Brain pericyte (primary cell): ENCODE results near the gene CIDEB.

Experiments used
- DNase-seq: peaks from one replicate; pipeline ENCODE4 v3.0.0-alpha.2; 2012; ENCODE audit warnings: low read depth, low spot score

CIDEB gene

DNA sequence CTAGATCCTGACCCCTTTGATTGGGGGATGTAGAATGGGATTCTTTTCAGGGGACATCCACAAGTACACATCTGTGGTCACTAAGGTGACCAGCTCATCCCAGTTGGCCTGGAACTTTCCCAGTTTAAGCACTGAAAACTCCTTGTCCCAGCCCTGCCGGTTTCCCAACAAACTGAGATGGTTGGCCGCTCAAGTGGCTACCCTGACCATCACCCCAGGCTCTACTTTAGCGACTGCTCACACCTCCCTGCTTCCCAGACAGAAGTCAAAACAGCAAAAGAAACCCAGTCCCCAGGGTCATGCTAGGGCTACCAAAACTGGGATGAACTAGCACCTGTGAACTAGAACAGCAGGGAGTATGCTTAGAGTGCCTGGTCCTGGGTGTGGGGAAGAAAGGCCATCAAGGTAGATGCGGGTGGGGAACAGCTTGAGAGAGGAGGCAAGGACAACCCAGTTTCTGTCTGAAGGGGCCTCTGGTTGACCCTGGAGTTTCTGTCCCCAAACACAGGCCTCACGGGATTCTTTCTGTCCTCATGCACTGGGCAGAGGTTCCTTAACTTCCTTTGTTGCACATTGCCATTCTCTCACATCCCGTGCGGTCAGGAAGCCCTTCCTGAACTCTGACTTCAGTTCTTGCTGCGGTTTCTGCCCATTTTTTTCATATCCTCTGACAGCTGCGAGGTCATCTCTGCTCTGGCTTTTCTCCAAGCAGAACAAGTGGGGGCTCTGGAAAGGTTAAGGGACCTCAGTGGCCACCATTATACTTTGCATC, 5.1 kb upstream of the CIDEB start:
- DNase-seq: no peak

DNA sequence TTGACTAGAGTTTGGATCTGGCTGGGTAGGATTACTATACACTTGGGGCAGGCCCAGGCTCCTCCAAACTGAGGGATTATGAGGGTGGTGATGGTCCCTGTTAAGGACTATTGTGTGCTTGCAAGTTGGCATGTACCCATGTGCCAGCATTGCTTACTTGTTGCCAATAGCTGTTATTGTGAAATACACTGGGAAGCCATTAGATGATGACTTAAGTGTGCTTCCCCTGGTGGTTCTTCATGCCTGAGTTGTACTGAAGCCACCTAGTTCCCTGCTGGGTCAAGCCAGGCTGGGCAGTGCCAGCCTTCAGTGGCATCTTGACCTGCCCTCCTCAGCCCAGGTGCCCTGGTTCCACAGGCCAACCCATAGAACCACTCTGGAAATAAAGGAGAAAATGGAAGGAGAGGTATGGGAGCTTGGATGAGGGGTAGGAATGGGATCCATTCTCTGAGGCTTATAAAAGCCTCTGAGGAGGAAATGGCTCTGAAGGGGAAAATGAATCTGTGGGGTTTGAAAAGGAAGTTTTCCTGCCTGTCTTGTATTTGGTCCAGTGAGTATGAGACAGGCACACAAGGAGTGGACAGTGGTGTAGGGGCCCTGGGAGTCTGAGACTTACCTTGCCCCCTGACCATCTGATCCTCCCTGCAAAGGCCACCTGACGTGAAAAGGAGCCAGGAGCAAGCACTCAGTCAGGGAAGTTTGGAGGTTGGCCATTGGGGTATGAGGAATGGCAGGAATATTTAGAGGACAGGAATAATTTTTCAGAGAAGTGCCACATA, 4.2 kb upstream of the CIDEB start:
- no peak for DNase-seq

DNA sequence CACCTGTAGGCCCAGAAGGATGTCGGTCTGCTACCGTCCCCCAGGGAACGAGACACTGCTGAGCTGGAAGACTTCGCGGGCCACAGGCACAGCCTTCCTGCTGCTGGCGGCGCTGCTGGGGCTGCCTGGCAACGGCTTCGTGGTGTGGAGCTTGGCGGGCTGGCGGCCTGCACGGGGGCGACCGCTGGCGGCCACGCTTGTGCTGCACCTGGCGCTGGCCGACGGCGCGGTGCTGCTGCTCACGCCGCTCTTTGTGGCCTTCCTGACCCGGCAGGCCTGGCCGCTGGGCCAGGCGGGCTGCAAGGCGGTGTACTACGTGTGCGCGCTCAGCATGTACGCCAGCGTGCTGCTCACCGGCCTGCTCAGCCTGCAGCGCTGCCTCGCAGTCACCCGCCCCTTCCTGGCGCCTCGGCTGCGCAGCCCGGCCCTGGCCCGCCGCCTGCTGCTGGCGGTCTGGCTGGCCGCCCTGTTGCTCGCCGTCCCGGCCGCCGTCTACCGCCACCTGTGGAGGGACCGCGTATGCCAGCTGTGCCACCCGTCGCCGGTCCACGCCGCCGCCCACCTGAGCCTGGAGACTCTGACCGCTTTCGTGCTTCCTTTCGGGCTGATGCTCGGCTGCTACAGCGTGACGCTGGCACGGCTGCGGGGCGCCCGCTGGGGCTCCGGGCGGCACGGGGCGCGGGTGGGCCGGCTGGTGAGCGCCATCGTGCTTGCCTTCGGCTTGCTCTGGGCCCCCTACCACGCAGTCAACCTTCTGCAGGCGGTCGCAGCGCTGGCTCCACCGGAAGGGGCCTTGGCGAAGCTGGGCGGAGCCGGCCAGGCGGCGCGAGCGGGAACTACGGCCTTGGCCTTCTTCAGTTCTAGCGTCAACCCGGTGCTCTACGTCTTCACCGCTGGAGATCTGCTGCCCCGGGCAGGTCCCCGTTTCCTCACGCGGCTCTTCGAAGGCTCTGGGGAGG, 3.1 kb upstream of the CIDEB start, which contains the start of gene LTB4R:
TSS of gene LTB4R (plus strand) at position 857 of the 959 bp plus-strand sequence. CDS start 4,150 bp downstream, outside the sequence.
- no peak for DNase-seq

- DNase-seq: no peak
Observed at GRCh38 chr14:24310265-24310645, 2.5 kb upstream of the CIDEB start.

GRCh38 chr14:24309538-24310264, 1.9 kb upstream of the CIDEB start, which contains the start of gene LTB4R2:
Gene LTB4R2 (plus strand): TSS chr14:24310140. CDS start chr14:24310665, 525 bp downstream.
- no peak for DNase-seq

DNA sequence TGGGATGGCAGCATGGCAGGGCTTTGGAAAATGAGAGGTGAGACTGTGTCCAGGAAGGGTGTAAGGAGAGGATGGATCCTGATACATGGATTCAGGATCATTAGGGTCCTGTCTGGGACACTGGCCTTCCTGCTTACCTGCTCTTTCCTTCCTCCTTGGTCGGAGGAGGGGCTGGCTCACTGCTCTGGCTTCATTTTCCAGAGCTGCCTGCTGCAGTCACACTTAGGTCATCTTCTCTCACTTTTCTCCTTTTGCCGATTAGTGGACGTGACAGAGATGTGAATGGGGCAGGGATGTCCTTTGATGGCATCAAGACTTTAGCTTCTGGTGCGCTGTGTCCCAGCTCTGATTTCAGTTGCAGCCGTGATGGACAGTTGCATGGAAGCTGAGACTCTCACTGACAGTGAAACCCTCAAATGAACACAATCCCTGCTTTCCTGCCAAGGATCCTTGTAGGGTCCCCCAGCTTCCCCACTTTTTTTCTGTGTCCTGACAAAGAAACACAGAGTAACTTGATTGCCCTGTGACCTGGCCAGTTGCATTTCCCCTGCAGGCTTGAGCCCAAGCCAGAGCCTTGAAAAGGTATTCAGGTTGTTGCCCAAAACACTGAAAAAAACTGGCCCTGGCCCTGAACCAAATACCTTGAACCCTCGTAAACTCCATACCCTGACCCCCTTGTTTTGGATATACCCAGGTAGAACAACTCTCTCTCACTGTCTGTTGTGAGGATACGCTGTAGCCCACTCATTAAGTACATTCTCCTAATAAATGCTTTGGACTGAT, 756 bp upstream of the CIDEB start:
- no peak for DNase-seq

DNA sequence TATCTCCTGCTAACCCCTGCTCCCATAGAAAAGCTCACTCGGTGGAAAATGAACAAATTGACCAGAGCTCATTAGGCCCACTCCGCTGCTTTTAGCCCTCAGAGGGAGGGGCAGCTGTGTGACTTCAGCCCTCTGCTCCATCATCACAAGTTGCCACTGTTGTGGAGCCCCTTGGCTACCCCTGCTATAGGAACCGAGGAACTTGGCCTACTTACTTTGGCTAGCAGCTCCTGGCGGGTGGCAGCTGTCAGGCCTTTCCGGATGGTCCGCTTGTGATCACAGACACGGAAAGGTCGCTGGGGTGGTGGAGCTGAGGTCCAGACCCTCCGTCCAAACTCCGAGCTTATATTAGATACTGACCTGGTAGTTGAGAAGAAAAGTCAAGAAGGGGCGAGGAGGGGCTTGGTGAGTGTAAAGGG, 612 bp downstream of the CIDEB start:
- DNase-seq: no peak

- DNase-seq: no peak
Observed at GRCh38 chr14:24304019-24304387, 3.8 kb downstream of the CIDEB start.

DNA sequence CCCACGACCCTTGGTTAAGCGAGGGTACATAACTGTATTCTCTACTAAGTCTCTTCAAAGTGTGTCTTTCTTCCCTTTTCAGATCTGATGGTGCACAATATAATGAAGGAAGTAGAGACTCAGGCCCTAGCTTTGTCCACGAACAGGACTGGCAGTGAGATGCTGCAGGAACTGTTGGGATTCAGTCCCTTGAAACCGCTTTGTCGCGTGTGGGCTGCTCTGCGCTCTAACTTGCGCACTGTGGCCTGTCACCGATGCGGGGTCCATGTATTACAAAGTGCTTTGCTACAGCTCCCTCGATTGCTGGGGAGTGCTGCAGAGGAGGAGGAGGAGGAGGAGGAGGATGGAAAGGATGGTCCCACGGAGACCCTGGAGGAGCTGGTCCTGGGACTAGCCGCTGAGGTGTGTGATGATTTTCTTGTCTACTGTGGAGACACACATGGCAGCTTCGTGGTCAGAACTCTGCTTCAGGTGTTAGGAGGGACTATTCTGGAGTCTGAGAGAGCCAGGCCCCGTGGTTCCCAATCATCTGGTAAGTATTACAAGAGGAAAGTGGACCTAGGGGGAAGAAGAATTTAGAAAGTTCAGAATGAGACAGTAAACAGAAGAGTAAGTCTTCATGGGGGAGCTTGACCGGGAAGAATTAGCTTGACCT, 7.3 kb downstream of the CIDEB start:
- DNase-seq: no peak

GRCh38 chr14:24299255-24300191, 8.3 kb downstream of the CIDEB start, which contains the start of the genes DHRS1 and NOP9:
Gene DHRS1 (minus strand): TSS chr14:24299780. CDS start chr14:24299106, 674 bp downstream.
Gene NOP9 (plus strand): TSS chr14:24299850. CDS start chr14:24299955, 105 bp downstream.
- DNase-seq: peak; percentile 47

DNA sequence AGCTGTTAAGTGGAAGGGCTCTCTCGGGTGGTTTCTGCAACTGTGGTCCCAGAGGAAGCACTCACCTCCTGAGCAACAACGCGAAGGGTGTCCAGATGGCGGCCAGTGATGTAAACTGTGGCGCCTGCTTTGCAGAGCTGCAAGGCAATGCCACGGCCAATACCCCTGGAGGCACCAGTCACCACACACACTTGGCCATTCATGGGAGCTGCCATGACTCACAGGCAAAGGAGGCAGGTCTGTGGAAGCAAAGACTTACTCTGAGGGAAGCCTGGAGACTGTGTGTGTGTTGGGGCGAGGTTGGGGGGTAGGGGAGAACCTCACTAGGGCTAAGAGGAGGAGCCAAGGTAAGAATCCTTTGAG, 8.9 kb downstream of the CIDEB start:
- DNase-seq: no peak

DNA sequence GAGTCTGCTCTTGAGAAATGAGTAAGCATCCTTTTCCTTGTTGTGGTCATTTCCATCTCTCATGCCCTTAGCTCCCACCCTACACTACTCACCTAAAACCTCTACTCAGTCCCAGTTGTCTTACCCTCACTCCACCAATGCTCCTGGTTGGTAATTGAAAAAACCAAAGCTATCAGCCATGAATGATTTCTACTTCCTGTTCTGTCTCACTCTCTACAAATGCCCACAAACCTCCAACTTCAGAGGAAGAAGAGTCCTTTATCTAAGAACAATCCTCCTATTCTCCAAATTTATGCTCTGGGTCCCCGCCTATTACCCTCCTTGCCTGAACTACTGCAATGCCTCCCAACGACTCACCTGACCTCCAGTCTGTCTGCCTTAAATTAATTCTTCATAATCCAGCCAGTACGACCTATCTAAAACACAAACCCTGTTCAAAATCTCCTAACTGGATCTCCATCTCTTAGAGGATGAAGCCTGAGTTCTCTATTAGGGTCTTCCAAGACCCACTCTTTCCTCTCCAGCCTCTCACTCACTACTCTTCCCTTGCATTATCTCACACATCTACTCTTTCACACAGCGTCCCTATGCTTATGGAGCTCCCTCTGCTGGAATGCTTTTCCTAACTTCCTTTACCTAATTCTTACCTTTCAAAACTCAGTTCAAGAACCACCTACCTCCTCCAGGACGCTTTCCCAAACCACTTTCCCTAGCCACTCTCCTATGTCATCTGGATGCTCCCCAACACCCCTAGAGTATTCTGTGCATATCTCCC, 10.4 kb downstream of the CIDEB start:
- no peak for DNase-seq

- DNase-seq: peak; percentile 47
Observed at GRCh38 chr14:24296341-24297157, 11.2 kb downstream of the CIDEB start.

GRCh38 chr14:24293525-24293924, 14.3 kb downstream of the CIDEB start:
- DNase-seq: no peak

DNA sequence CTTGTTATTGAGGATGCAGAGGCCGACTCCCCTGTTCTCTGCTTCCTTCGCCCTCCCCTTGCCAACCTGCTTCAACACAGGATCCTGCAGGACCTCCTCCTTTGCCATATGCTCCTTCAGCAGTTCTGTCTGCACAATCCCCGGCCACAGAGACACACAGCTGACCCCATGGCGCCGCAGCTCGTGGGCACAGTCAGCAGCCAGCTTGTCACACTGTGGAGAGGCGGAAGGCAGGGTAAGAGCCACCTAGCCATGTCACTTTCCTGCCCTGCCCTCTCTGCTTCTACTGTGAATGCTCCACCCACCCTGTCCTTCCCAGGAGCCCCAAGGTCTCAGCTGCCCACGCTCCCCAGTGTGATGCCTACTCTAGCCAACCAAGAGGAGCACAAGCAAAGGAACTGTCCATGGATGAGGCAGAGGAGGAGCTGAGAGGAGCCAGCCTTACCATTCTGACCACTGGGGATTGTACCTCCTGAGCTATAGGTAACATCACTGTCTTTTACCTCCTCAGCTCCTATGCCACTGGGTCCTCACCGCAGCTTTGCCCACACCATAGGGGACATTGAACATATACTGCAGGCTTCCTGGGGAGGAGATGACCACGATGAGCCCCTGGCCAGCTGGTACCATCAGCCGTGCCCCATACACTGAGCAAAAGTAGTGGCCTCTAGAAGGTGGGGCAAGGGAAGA, 15.5 kb downstream of the CIDEB start:
- DNase-seq: no peak

DNA sequence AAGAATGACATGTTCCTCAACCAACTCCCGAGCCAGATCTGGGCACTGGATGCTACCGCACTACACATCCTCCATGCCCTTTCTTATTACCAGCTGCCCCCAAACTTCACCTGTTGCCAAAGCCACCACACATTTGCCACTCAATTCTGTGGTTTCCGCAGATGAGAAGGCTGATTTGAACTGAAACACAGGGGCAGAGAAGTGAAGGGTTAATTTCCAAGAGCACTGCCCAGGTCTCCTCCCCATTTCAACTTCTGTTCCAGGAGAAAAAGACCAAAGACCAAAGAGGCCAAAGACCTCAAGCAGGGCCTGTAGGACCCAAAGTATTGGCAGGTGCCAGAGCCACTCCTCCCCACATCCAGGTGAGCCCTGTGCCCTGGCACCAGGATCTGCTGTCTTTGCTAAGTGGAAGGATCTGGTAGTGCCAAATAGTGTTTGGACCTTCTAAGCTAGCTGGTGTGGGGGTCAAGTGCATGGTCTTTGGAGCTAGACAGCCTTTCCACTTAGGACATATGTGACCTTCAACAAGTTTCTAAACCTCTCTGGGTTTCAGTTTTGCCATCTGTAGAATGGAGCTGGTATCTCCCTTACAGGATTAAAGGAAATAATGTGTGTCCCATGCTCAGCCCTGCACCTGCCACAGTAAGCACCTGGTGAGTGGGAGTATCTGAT, 16.2 kb downstream of the CIDEB start:
- DNase-seq: no peak
